CD4-positive, alpha-beta T cell treated with Interleukin-17A for 1 hour (primary cell): Measurements from ENCODE around the gene KRTAP21-1.
"Not testable (repeated sequence)": the region's sequence is repeated elsewhere in the genome, so short reads cannot be mapped to it uniquely, and the experiment has no call there.

Experiments
- DNase-seq: peaks from one replicate; pipeline ENCODE4 v3.0.0-alpha.2; 2020

The KRTAP21-1 gene

GRCh38 chr21:30755328-30755727 lies at the start of gene KRTAP21-1:
KRTAP21-1 (minus strand) TSS chr21:30755428; CDS start chr21:30755378, 50 bp downstream.
- not testable (repeated sequence) for DNase-seq

DNA sequence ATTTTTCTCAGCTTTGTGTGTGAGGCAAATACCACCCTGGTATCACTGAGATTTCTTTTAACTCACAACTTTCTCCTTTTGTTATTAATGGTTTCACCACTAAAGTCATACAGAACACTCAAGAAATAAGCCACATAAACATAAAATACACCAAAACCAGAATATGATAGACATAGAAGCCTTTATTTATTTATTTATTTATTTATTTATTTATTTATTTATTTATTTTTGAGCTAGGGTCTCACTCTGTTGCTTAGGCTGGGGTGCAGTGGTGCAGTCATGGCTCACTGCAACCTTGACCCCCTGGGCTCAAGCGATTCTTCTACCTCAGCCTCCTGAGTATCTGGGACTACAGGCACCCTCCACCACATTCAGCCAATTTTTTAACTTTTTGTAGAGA lies 45.4 kb upstream of the KRTAP21-1 start:
- no peak for DNase-seq

GRCh38 chr21:30793581-30794314 lies 38.5 kb upstream of the KRTAP21-1 start:
- DNase-seq, result no peak

DNA sequence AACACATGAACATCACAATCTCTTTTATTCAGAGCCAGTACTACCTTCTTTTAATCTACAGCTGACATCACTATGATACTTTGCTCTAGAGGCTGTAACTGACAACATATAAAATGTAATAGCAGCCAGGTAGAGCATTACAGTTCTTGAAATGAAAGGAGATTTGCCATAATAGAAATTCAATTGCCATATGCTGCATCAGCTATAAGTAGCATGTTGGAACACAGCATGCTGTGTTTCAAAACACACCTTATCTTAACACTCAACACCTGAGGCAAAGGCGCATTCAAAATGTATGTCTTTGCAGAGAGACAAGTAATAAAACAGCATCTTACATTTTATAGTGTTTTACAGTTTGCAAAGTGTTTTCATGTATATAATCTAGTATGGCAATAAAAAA lies 24.0 kb upstream of the KRTAP21-1 start:
- DNase-seq, result no peak

- DNase-seq, result no peak
Observed at GRCh38 chr21:30769724-30770431, 14.7 kb upstream of the KRTAP21-1 start.

DNA sequence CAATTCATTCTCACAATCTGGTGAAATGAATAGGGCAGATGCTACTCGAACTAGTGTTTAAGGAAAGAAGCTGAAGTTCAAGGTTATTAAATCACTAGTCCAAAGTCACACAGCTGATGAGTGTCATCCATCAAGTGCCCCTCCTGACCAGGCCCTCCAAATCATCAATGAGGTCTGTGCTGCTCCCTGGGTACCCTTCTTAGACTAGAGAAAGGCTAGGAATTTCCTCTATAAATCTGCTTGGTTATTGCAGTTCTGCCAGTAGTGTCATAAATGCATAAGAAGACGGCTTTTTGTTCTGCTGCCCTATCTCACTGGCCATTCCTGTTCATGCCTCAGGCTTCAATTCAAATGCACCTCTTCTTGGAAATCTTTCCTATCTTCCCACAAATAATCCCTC lies 5.5 kb upstream of the KRTAP21-1 start:
- DNase-seq, result no peak

GRCh38 chr21:30758306-30758705 lies 3.1 kb upstream of the KRTAP21-1 start:
- DNase-seq, result no peak

GRCh38 chr21:30747159-30747558 lies 8.1 kb downstream of the KRTAP21-1 start, which contains the start of gene KRTAP21-2:
KRTAP21-2 (minus strand) TSS chr21:30747259; CDS start chr21:30747202, 57 bp downstream.
- DNase-seq, result no peak

- DNase-seq, result no peak
Observed at GRCh38 chr21:30740462-30740861, 14.8 kb downstream of the KRTAP21-1 start.

DNA sequence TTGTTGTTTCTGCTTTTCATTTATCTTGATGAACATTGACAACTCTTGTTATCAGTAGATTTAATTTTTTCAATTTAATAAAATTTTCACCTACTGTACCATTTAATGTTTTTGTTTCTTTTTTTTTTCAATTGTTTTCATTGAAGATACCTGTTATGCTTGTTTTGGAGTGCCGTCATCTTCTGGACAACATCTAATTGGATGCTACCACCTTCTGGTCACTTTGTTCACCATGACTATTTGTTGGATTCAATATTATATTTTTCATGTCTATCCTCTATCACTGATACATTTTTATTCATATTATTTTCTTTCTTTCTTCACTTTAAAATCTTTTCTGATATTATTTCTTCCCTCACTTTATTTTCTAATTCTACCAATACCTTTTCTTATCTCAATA lies 22.2 kb downstream of the KRTAP21-1 start:
- DNase-seq, result no peak

- no peak for DNase-seq
Observed at GRCh38 chr21:30726726-30727125, 28.5 kb downstream of the KRTAP21-1 start.

DNA sequence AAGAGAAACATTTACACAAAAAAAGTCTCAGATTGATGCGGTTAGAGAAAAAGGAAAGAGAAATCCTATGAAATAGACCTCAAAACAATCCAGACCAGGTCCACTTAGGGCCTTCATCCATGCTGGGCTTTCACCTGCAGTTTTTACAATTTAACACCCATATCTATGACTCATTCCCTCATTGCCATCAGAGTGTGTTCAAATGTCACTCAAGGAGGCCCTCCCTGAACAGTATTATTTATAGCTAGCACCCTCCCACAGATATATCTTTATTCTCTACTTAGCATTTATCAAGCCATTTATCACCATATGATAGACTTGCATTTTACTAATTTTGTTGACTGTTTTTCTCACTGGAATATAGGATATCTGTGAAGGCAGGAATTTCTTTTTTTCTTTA lies 35.8 kb downstream of the KRTAP21-1 start:
- DNase-seq, result no peak

DNA sequence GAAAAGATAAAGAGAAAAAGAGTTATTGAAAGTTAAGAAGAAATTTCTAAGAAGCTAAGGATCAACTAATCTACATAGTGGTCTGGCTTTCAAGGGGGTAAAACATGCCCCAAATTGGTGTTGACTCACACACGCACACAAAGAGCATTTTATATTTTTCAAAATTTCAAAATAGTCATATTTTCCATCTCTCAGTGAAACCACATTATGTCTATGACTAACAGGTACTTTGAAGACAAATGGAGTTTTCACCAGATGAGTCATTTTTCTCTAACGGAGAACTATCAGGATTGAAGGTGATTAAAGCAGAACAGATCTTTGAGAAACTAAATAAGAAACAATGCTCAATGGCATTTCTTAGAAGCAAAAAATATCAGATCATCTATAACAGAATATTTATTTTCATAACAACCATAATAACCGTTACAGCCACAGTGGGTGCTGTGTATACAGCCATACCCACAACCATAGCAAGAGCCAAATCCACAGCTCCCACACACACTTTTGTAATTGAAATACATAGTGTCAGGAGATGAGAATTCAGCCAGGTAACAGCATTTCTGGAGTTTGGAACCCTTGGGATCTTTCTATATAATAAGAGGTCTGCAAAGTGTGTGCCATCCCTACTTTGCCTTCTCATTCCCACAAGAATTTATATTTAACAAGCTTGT lies 36.9 kb downstream of the KRTAP21-1 start, which contains the start of gene KRTAP21-3:
TSS of gene KRTAP21-3 (minus strand) at position 539 of the 671 bp plus-strand sequence. CDS start at position 521, 18 bp downstream.
- no peak for DNase-seq

- DNase-seq, result no peak
Observed at GRCh38 chr21:30717105-30717504, 38.1 kb downstream of the KRTAP21-1 start.

DNA sequence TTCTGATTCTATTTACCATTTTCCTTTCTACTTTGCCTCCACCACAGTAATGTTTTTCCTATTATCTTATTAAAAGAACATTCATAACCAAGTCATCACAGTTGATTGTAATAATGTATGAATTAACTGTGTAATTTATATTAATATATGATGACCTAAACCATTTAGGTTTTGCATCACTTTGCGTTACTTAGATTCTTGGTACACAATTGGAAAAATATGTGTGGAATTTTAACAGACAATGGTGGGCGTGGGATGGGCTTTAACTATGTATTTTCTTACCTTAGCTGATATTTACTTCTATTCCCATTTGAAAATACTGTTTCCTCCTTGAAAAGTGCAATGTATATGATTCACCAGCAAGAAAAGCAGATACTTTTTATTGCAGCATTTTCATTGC lies 40.3 kb downstream of the KRTAP21-1 start:
- no peak for DNase-seq

GRCh38 chr21:30714456-30714855 lies 40.8 kb downstream of the KRTAP21-1 start:
- DNase-seq, result no peak

GRCh38 chr21:30713766-30714165 lies 41.5 kb downstream of the KRTAP21-1 start:
- no peak for DNase-seq

DNA sequence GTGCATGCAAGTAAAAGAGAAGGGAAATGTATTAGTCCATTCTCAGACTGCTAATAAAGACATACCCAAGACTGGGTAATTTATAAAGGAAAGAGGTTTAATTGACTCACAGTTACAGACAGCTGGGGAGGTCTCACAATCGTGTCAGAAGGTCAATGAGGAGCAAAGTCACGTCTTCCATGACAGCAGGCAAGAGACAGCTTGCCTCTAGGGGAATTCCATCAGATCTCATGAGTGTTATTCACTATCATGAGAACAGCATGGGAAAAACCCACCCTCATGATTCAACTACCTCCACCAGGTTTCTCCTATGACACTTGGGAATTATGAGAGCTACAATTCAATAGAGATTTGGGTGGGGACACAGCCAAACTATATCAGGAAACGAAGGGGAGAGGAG lies 44.7 kb downstream of the KRTAP21-1 start:
- DNase-seq, result no peak

GRCh38 chr21:30707409-30707808 lies 47.8 kb downstream of the KRTAP21-1 start:
- DNase-seq, result no peak
